D341Med (cell line): ENCODE results near the gene WASF2.
A peak's percentile ranks its signal among the peaks of the same experiment; 100 is the strongest.
"Not testable (repeated sequence)": the region's sequence is repeated elsewhere in the genome, so short reads cannot be mapped to it uniquely, and the experiment has no call there.

Source experiments
- DNase-seq: peaks from one replicate; pipeline ENCODE4 v3.0.0; 2012; ENCODE audit warnings: low spot score

Gene WASF2

DNA sequence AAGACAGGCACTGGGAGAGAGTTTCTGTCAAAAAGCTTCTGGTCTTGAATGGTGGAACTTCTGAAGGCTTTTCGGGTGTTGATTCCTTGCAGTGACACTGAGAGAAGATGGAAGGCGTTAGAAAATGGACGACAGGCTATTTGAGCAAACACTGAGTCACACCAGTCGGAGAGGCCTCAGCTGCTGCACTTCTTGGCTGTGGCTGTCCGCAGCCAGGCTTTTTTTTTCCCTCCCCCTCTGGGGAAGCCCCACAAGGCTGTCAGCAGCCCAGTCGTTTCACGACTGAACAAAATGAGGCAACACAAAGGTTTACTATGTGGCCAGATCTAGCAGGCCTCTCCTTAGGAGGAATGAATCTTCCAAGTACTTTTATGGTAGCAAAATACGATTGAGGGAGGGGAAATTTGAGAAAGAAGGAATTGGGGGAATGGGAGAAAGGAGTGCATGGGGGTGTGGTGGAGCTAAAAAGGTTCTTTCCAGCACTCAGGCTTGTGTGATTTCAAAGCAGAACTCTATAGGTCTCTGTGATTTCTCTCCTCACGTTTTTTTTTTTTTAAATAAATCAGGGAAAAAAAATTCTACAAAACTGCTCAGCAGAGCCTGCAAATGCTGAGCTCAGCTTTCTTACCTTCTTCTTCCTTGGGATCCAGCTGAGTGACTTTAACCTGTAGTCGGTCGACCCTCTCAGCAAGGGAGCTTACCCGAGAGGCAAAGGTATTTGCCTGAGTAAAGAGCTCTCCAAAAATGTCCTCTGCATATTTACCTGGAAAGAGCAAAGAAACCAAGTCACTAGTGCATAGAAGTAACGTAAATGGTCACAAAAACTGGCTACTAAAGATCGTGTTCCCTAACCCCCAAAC, 71.4 kb downstream of the WASF2 start:
- DNase-seq = no peak

DNA sequence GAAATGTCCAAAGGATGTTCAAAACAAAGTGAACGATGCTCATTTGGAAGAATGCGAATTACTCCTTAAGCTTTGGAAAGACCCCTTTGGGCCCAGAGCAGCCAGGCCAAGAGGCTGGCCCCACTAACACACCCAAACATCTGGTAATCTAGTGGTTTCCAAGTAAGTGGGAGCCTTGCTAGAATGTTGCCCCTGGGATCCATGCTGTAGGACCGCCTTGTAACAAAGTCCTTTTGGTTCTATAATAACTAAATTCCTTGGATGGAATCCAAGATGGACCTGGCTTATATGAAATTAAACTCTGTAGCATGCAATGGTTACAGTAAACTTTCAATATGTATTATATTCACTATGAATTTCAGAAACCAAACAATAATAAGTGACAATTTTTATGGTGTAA, 72.3 kb downstream of the WASF2 start:
- no peak for DNase-seq

DNA sequence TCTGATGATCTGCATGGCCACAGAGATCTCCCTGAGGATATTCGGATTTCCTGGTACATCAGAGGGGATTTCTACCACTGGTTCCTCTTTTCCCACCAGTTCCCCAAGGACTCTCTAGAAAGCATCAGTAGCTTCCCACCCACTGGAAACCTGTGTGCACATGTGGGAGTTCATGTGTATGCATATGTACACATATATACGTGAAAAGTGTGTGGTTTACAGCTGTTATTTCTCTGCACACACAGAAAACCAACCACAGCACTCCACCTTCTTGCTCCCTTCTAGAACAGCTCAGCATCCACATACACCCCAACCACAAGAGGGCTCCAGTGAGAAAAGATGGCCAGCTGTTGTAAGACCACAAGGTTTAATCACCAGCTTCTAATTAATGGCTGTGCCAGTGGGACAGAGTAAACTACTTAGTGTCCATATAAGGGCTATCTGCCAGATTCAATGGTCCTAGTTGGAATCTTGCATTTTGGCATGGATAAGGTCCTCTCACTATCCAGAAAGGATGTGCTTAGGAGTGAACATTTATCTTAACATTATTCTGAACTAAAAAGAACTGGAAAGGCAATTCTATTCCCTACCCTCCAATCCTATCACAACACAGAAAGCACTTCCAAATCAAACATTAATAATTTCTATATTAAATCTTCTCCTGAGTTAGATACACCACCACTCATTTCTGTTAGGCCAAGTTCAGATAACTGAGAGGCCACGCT, 73.4 kb downstream of the WASF2 start:
- peak; percentile 63 for DNase-seq

DNA sequence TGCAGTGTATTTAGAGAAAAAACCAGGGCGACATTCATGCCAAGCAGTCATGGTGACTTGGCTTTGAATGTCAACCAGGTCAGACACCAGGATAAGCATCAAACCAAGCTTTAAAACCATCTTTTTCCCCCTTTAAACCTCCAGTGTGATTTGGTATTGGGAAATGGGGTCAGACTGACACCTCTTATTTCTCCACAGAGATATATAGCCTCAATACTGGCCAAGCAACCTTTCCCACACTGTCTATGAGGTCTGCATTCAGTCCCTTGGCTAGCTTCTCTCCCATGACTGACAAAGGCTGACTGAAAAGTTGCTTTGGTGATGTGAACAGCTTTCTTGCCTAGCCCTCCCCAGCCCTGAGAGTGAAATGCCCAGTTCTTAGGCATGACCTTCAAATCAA, 75.9 kb downstream of the WASF2 start:
- no peak for DNase-seq

- DNase-seq = no peak
Observed at GRCh38 chr1:27413004-27413403, 77.0 kb downstream of the WASF2 start.

- no peak for DNase-seq
Observed at GRCh38 chr1:27412502-27412901, 77.5 kb downstream of the WASF2 start.

GRCh38 chr1:27410709-27411108, 79.3 kb downstream of the WASF2 start:
- DNase-seq = peak; percentile 62

DNA sequence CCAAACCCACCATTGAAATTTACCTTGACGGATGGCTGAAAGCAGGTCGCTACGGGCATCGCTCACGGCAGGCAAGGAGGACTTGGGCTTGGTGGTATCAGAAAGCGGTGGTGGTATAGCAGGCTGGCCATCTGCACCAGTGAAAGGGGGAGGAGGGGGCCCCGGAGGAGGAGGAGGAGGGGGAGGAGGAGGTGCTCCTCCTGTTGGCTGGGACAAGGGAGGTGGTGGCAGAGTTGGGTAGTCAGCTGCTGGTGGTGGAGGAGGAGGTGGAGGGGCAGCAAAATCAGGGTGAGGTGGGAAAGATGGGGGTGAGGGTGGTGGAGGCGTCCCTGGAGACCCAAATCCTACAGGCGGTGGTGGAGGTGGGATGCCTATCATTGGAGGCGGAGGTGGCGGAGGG, 80.3 kb downstream of the WASF2 start:
- DNase-seq = no peak

DNA sequence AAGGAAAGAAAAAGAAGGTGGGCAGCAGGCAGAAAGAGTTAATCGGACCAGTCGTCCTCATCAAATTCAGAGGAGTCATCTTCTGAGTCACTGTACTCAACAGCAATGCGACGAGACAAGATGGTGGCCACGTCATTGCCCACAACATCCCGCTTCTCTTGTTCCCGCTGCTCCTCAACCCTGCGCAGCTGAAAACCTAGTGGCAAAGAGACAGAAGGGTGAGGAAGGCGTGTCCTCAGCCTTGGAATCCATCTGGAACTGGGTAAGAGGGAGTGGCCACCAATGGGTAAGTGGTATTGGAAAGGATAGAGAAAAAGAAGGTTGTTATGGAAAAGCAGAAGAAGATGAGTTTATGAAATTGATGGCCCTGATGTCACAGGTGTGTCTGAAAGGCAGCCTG, 81.8 kb downstream of the WASF2 start:
- no peak for DNase-seq

- not testable (repeated sequence) for DNase-seq
Observed at GRCh38 chr1:27406791-27407190, 83.2 kb downstream of the WASF2 start.

- DNase-seq = no peak
Observed at GRCh38 chr1:27406362-27406680, 83.6 kb downstream of the WASF2 start.

GRCh38 chr1:27405598-27406361, 84.2 kb downstream of the WASF2 start:
- DNase-seq = not testable (repeated sequence)

GRCh38 chr1:27405074-27405473, 84.9 kb downstream of the WASF2 start:
- DNase-seq = no peak

DNA sequence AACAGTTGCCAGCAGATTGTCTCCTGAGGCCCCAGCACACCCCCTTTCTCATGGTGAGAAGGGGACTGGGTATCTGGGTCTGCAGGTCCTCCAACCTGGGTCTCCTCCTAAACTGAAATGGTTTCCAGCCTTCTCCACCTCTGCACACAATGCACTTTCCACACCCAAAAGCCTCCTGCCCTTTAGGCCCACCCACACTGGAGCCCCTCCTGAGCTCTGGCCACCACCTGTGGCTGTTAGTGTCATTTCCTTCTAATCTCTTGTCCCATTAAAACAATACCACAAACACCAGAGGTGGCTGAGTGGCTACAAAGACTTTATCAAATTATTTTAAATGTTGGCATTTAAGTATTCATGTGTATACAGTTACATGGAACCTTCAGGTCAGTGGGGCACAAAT, 86.0 kb downstream of the WASF2 start:
- DNase-seq = no peak

- no peak for DNase-seq
Observed at GRCh38 chr1:27403065-27403726, 86.8 kb downstream of the WASF2 start.

GRCh38 chr1:27402349-27402754, 87.6 kb downstream of the WASF2 start:
- peak; percentile 58 for DNase-seq

- DNase-seq = no peak
Observed at GRCh38 chr1:27400963-27401341, 89.0 kb downstream of the WASF2 start.

- DNase-seq = no peak
Observed at GRCh38 chr1:27400082-27400962, 89.6 kb downstream of the WASF2 start.

- no peak for DNase-seq
Observed at GRCh38 chr1:27399251-27400025, 90.5 kb downstream of the WASF2 start.

- no peak for DNase-seq
Observed at GRCh38 chr1:27398405-27399149, 91.4 kb downstream of the WASF2 start.
